GM19239 (cell line): ENCODE measurements around the gene TTLL5.

Source experiments
- DNase-seq: peaks from one replicate; pipeline ENCODE4 v3.0.0; 2011; ENCODE audit warnings: low spot score; ENCODE audit not compliant: insufficient read length
- FAIRE-seq: peaks from 2 replicates; lab custom pipeline; 2011; peaks lifted over from hg19 to GRCh38; lab: Jason Lieb, UNC

TTLL5 gene

GRCh38 chr14:75928690-75929181, 267.7 kb downstream of the TTLL5 start:
- no peak for FAIRE-seq
- no peak for DNase-seq

- FAIRE-seq (no peak), DNase-seq (no peak)
Measured at GRCh38 chr14:75933712-75934296, 272.8 kb downstream of the TTLL5 start.

GRCh38 chr14:75934998-75935628, 274.1 kb downstream of the TTLL5 start:
- no peak for FAIRE-seq
- DNase-seq = no peak

GRCh38 chr14:75939200-75939599, 278.2 kb downstream of the TTLL5 start:
- no peak for FAIRE-seq
- no peak for DNase-seq

- DNase-seq = no peak
- FAIRE-seq = no peak
Measured at GRCh38 chr14:75941030-75941429, 280.0 kb downstream of the TTLL5 start.

- FAIRE-seq (no peak), DNase-seq (no peak)
Measured at GRCh38 chr14:75944607-75945241, 283.7 kb downstream of the TTLL5 start.

- no peak for FAIRE-seq
Measured at GRCh38 chr14:75946785-75947184, 285.7 kb downstream of the TTLL5 start.

GRCh38 chr14:75952489-75952888, 291.4 kb downstream of the TTLL5 start:
- no peak for DNase-seq

More at GRCh38 chr14:75946785-75947184, 285.7 kb downstream of the TTLL5 start:
- DNase-seq = no peak

GRCh38 chr14:75959031-75959430, 298.0 kb downstream of the TTLL5 start:
- no peak for DNase-seq
- FAIRE-seq = no peak

More at GRCh38 chr14:75952489-75952888, 291.4 kb downstream of the TTLL5 start:
- FAIRE-seq = no peak

GRCh38 chr14:75960231-75960630, 299.2 kb downstream of the TTLL5 start:
- FAIRE-seq (peak; percentile 80), DNase-seq (peak; percentile 56)

GRCh38 chr14:75961662-75962061, 300.6 kb downstream of the TTLL5 start:
- no peak for FAIRE-seq
- DNase-seq = no peak

- DNase-seq (no peak), FAIRE-seq (no peak)
Measured at GRCh38 chr14:75967866-75968265, 306.8 kb downstream of the TTLL5 start.

- DNase-seq (no peak), FAIRE-seq (no peak)
Measured at GRCh38 chr14:75968456-75968855, 307.4 kb downstream of the TTLL5 start.

- DNase-seq = no peak
- FAIRE-seq = no peak
Measured at GRCh38 chr14:75969126-75969525, 308.1 kb downstream of the TTLL5 start.

- FAIRE-seq (no peak), DNase-seq (no peak)
Measured at GRCh38 chr14:75969891-75970290, 308.8 kb downstream of the TTLL5 start.

GRCh38 chr14:75970989-75971388, 309.9 kb downstream of the TTLL5 start:
- FAIRE-seq = no peak
- no peak for DNase-seq

- FAIRE-seq = no peak
- no peak for DNase-seq
Measured at GRCh38 chr14:75971509-75971908, 310.5 kb downstream of the TTLL5 start.

GRCh38 chr14:75972801-75973421, 311.9 kb downstream of the TTLL5 start:
- DNase-seq = no peak
- FAIRE-seq = no peak

GRCh38 chr14:75976826-75977581, 316.0 kb downstream of the TTLL5 start:
- DNase-seq = no peak
- no peak for FAIRE-seq

- DNase-seq (no peak), FAIRE-seq (no peak)
Measured at GRCh38 chr14:75977582-75977943, 316.5 kb downstream of the TTLL5 start.
